A549 treated with Hydrocortisone at 1 μM for 4 hours (cell line): ENCODE measurements around the gene LY6G5B. TPM values are rescaled to one million over a fixed set of nuclear protein-coding genes. Genes with fewer than 3 reads are reported as not detected.

Experiments used
- total RNA-seq: library from RNA; stranded (reverse); fragments of 200-300 nt; extraction: Qiagen RNA extraction; gene quantifications from 5 replicates; pipeline ENCODE4 v1.2.3, GENCODE V29; 2022

The LY6G5B gene, protein sequence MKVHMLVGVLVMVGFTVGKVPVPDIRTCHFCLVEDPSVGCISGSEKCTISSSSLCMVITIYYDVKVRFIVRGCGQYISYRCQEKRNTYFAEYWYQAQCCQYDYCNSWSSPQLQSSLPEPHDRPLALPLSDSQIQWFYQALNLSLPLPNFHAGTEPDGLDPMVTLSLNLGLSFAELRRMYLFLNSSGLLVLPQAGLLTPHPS
- total RNA-seq = 3.4 to 4.7 TPM (median 3.9 TPM) in 5 replicates

GRCh38 chr6:31669676-31670075 is at the start of gene LY6G5B:
LY6G5B (plus strand) TSS chr6:31669976; CDS start chr6:31670951, 975 bp downstream.

GRCh38 chr6:31620586-31621319 is 49.0 kb upstream of the LY6G5B start, which contains the start of gene PRRC2A:
PRRC2A (plus strand) TSS chr6:31620715; CDS start chr6:31622790, 2,075 bp downstream.

DNA sequence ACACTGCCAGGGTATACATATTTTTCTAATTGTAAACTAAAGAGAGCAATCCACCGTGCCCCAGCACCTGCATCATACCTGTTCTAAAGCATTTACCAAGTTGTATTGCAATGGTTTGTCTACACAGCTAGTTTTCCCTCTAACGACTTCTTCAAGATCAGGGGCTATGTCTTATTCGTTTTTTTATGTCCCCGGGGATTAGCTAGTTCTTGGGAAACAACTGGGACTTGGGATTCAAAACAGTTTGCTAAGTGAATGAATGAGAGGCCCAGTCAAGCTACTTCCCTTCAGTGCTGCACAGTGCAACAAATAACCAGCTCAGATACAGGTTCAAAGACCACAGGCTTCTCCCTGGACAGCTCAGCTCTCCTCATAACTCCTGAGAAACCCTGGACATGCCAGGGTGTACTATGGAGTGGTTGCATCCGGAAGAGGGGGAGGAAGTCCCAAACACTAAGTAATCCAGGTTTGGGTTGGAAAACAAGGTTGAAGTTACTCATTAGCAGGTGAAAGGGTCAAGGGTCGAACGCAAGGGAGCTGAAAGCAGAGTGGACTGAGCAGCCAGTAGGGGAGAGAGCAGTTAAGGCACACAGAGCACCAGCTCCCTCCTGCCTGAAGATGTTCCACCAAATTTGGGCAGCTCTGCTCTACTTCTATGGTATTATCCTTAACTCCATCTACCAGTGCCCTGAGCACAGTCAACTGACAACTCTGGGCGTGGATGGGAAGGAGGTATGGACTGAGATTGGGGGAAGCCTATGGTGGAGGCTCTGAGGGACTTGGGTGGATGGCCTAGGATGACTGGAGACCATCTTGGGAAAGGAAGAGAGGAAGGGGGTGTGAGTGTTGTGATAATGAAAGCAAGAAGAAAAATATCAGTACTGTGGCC is 14.2 kb upstream of the LY6G5B start, which contains the start of gene APOM:
Gene APOM, plus strand, starts transcription at position 546 of the 889 bp plus-strand sequence. Its CDS starts 73 bp downstream, at position 619.

GRCh38 chr6:31660381-31661261 is 9.2 kb upstream of the LY6G5B start, which contains the start of gene C6orf47:
C6orf47 (minus strand) TSS chr6:31660778; CDS start chr6:31659947, 831 bp downstream.

DNA sequence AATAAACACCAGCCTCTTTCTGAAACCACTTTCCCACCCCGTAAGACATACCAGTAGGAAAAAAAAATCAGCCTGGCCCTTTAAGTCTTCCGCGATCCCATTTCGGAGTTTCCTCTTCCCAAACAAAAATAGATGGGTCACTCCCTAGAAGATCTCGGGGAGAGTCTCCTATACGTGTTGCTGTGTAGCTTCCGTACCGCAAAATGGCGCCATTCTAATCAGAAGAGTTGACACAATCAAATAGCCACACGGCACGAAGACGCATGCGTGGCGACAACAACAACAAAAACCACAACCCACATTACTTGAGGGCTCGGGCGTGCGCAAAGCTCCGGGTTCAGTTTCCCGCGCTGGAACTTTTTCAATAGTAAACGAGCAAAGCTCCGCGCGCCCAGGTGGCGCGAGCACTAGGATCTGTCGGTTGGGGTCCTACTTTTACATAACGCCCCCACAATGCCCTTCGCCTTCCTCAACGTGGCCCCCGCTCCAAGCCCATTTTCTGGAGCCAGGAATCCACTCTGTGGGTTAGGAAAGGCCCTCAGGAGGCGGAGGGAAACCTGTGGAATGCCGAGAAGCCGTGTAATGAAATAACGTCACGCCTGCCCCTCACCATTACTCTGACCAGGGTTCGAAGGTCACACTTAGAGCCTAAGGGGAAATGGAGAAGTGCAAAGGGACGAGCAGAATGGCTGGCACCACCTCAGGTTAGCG is 4.8 kb upstream of the LY6G5B start, which contains the start of gene GPANK1:
Gene GPANK1, minus strand, starts transcription at position 208 of the 711 bp plus-strand sequence. CDS start 519 bp downstream, outside the sequence.

GRCh38 chr6:31665501-31666336 is 4.1 kb upstream of the LY6G5B start, which contains the start of gene CSNK2B:
CSNK2B (plus strand) TSS chr6:31666080; CDS start chr6:31666832, 752 bp downstream.

GRCh38 chr6:31680226-31681134 is 10.7 kb downstream of the LY6G5B start, which contains the start of gene LY6G5C:
LY6G5C (minus strand) TSS chr6:31681067; CDS start chr6:31680373, 694 bp downstream.

GRCh38 chr6:31702819-31703716 is 33.3 kb downstream of the LY6G5B start, which contains the start of gene ABHD16A:
ABHD16A (minus strand) TSS chr6:31703324; CDS start chr6:31703281, 43 bp downstream.

GRCh38 chr6:31706599-31706998 is 36.8 kb downstream of the LY6G5B start, which contains the start of gene LY6G6F:
LY6G6F (plus strand) TSS chr6:31706866; CDS start chr6:31706907, 41 bp downstream.

DNA sequence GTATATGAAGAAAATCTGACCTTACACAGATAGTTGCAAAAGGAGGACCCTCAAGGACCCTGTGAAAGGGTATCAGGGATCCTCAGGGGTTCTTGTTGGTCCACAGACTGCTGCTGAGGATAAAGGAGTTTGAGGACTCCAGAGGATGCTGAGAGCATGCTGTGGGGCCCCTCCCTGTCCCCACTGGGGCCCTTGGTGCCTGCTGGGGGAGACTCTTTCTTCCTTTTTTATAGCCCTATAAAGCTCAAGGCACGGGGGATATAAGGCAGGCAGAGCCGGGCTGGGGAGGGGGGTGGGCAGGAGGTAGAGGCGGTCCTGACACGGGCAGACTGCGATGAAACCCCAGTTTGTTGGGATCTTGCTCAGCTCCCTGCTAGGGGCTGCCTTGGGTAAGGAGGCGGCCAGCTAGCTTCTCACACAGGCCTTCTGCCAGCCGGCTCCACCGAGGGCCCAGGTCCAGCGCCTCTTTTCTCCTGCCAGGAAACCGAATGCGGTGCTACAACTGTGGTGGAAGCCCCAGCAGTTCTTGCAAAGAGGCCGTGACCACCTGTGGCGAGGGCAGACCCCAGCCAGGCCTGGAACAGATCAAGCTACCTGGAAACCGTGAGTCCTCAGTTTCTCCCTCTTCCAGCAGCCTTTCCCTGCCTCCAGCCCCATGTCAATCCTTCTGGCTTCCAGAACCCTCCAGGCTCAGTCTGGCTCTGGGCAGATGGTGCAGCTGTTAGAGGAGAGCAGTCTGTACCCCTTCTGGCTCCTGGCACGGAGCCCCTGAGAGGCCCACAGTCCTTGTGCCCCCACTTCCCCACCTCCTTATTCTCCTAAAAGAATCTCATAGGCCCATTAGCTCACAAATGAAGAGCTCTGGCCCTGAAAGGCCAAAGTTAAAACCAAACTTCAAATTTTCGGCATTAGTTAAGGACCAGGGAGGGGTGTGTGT is 45.5 kb downstream of the LY6G5B start, which contains the start of gene LY6G6D:
Gene LY6G6D, plus strand, starts transcription at position 327 of the 937 bp plus-strand sequence. Its CDS starts 8 bp downstream, at position 335.

DNA sequence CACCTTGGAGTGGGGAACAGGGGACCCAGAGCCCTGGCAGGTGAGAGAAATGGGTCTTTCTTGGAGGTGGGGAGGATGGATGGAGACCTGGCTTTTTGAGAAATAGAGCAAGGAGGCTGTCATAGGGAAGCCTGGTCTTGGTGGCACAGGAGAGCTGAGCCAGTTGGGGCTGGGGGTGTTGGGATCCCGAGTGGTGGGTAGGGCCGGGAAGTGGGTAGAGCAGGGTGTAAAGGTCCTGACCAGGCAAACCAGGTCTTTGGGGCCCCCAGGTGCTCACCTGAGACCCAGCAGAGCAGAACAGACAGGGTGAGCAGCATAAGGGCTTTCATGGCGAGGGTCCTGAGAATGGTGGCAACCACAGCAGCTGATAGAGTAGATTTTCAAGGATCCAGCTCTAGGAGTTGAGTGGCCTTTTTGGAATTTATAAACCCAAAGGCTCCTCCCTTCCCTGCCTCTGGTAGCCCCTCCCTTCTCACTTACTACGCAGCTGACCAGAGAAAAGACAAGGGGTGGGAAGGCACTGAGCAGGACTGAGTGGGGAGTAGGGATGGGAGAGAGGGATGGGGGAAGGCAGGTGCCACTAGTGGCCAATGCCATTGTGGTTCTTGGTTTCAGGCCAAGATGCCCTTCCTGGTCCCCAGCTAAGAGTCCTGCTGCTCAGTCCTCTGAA is 51.7 kb downstream of the LY6G5B start, which contains the start of gene LY6G6C:
Gene LY6G6C, minus strand, starts transcription at position 396 of the 670 bp plus-strand sequence. Its CDS starts 67 bp downstream, at position 329.

